BLaER1 treated with 17β-estradiol and CSF1 and Interleukin-3, amounts not matched to agents 10 nM and 100 nM (cell line): ENCODE results near the gene ZNF8.

Source experiments
- H3K27ac ChIP-seq, 11 experiments: shearing (Covaris generic); formaldehyde crosslinking; 2 replicates each; pipeline ENCODE4 v1.8.1; 2022
- H3K27me3 ChIP-seq, 11 experiments: shearing (Covaris generic); formaldehyde crosslinking; 2 replicates each; pipeline ENCODE4 v1.8.1; 2022
- H3K36me3 ChIP-seq, 11 experiments: shearing (Covaris generic); formaldehyde crosslinking; 2 replicates each; pipeline ENCODE4 v1.8.1; 2022
- H3K4me1 ChIP-seq, 10 experiments: shearing (Covaris generic); formaldehyde crosslinking; 2 replicates each; pipeline ENCODE4 v1.8.1; 2022
- H3K4me2 ChIP-seq, 11 experiments: shearing (Covaris generic); formaldehyde crosslinking; 2 replicates each; pipeline ENCODE4 v1.8.1; 2022
- H3K4me3 ChIP-seq, 10 experiments: shearing (Covaris generic); formaldehyde crosslinking; 2 replicates each; pipeline ENCODE4 v1.8.1; 2022
- H3K9ac ChIP-seq, 11 experiments: shearing (Covaris generic); formaldehyde crosslinking; 2 replicates each; pipeline ENCODE4 v1.8.1; 2022
- H3K9me3 ChIP-seq, 11 experiments: shearing (Covaris generic); formaldehyde crosslinking; replicated peaks in 1 of 11; 2 replicates each; pipeline ENCODE4 v1.8.1; 2022
- H4K20me1 ChIP-seq, 11 experiments: shearing (Covaris generic); formaldehyde crosslinking; 2 replicates each; pipeline ENCODE4 v1.8.1; 2022
- Cebpa-rat ChIP-seq, 11 experiments: shearing (Covaris generic); IDR thresholded peaks; 2 replicates each; pipeline ENCODE4 v1.8.1; 2022

ZNF8 gene

DNA sequence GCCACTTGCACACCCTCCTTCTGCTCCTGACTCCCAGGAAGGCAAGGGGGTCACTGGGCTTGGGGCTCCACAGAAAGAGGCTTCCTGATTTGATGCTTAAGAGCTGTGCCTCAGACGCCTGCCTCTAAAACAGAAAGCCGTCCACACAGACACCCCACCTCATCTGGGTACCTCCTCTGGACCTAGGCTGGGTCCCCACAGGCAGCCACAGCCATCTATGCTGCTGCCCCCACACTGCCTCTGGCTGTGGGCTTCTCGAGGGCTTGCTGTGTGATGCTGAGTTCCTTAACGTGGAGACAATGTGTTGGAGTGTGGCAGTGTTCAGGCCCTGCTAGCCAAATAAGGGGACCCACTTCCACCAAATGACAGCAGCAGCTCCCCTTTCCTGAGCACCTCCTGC, 39.5 kb downstream of the ZNF8 start:
- H3K9me3 ChIP-seq: 0 out of 22 replicates have a peak, but pooled peaks cover 0 to under 1% (median 0%) of the 10 kb centered on the region in 11 experiments
- no peak overlapping the region for H3K27ac ChIP-seq
- peaks cover 21 to 80% (median 54%) of the 10 kb centered on the region in 11 experiments; a peak in 21 of 22 replicates for H4K20me1 ChIP-seq
- H3K4me2 ChIP-seq: no peak overlapping the region
- H3K4me3 ChIP-seq: no peak overlapping the region
- no peaks in the 10 kb centered on the region for H3K4me1 ChIP-seq
- no peaks in the 10 kb centered on the region for H3K27me3 ChIP-seq
- peaks cover 36 to 77% (median 58%) of the 10 kb centered on the region in 11 experiments for H3K36me3 ChIP-seq
- no peak overlapping the region for H3K9ac ChIP-seq
- no peak for TF ChIP-seq Cebpa-rat (IDR thresholded peaks at IDR 0.05)

GRCh38 chr19:58319241-58319640, 40.5 kb downstream of the ZNF8 start:
- no peak for TF ChIP-seq Cebpa-rat (IDR thresholded peaks at IDR 0.05)
- Histone ChIP-seq H3K4me1 (no peaks in the 10 kb centered on the region), H3K4me2 (no peak overlapping the region), H4K20me1 (peaks cover 21 to 79% (median 54%) of the 10 kb centered on the region in 11 experiments; a peak in 21 of 22 replicates), H3K9ac (no peak overlapping the region), H3K4me3 (no peak overlapping the region), H3K36me3 (peaks cover 26 to 70% (median 53%) of the 10 kb centered on the region in 11 experiments), H3K27me3 (no peaks in the 10 kb centered on the region), H3K9me3 (no peaks in the 10 kb centered on the region), H3K27ac (no peak overlapping the region)

DNA sequence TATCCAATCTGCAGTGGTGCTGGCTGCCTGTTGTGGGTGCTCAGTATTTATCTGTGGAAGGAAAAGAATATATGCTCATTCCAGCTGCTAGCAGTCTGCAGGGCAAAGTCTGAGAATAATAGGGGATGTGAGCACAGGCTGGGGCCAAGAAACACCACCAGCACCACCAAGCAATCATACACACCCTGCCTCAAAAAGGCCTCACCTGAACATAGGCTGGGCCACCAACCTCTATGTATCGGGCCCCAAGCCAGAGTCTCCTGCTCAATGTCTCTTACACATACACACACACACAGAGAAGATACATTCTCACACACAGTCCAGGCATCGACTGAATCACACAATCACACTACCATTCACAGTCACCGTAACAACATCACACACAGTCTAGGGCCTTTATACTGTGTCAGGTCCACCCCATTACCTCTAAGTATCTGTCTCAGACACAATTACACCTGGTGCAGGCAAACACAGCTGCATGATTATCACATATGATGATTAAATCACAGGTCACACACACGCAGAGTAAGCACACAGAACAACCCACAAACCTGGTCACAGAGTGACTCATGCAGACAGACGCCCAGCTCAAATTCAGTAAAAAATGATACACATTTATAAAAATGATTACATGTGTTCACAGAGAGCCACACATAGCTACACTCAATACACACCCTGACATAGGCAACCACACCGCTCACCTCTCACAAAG, 46.7 kb downstream of the ZNF8 start:
- H3K27ac ChIP-seq: peak overlapping the region in 7 of 11 experiments; percentile 69 to 84 (median 76); a peak in 7 of 22 replicates
- H4K20me1 ChIP-seq: peaks cover 0 to 28% (median 12%) of the 10 kb centered on the region in 11 experiments; a peak in 12 of 22 replicates
- H3K27me3 ChIP-seq: no peaks in the 10 kb centered on the region
- peaks cover 5 to 37% (median 19%) of the 10 kb centered on the region in 11 experiments; a peak in 16 of 22 replicates for H3K36me3 ChIP-seq
- TF ChIP-seq Cebpa-rat (IDR thresholded peaks at IDR 0.05): no peak
- H3K4me2 ChIP-seq: peak overlapping the region; percentile 80 to 96 (median 89)
- peak overlapping the region; percentile 75 to 89 (median 85) for H3K9ac ChIP-seq
- H3K4me1 ChIP-seq: peaks cover 32 to 41% (median 37%) of the 10 kb centered on the region in 10 experiments
- H3K9me3 ChIP-seq: no peaks in the 10 kb centered on the region
- H3K4me3 ChIP-seq: peak overlapping the region; percentile 59 to 91 (median 82)

GRCh38 chr19:58326501-58326913, 47.8 kb downstream of the ZNF8 start:
- Histone ChIP-seq H4K20me1 (peaks cover 0 to 23% (median 8%) of the 10 kb centered on the region in 11 experiments; a peak in 10 of 22 replicates), H3K9ac (peak overlapping the region; percentile 75 to 89 (median 85)), H3K27ac (peak overlapping the region; percentile 45 to 87 (median 76); a peak in 21 of 22 replicates), H3K27me3 (no peaks in the 10 kb centered on the region), H3K4me1 (peaks cover 32 to 42% (median 37%) of the 10 kb centered on the region in 10 experiments), H3K36me3 (peaks cover 5 to 31% (median 19%) of the 10 kb centered on the region in 11 experiments; a peak in 16 of 22 replicates), H3K4me3 (peak overlapping the region; percentile 59 to 91 (median 82)), H3K4me2 (peak overlapping the region; percentile 80 to 96 (median 89)), H3K9me3 (no peaks in the 10 kb centered on the region)
- no peak for TF ChIP-seq Cebpa-rat (IDR thresholded peaks at IDR 0.05)

- Histone ChIP-seq H3K36me3 (peaks cover 2 to 24% (median 13%) of the 10 kb centered on the region in 11 experiments; a peak in 15 of 22 replicates), H3K27ac (peak within 1 kb of the TSS; percentile 45 to 87 (median 76); a peak in 21 of 22 replicates), H3K9ac (peak within 1 kb of the TSS; percentile 75 to 89 (median 85)), H3K9me3 (no peaks in the 10 kb centered on the region), H4K20me1 (peaks cover 0 to 23% (median 8%) of the 10 kb centered on the region in 11 experiments; a peak in 10 of 22 replicates), H3K4me3 (peak within 1 kb of the TSS; percentile 59 to 91 (median 82)), H3K27me3 (no peaks in the 10 kb centered on the region), H3K4me1 (peaks cover 32 to 42% (median 37%) of the 10 kb centered on the region in 10 experiments), H3K4me2 (peak within 1 kb of the TSS; percentile 80 to 96 (median 91))
- TF ChIP-seq Cebpa-rat (IDR thresholded peaks at IDR 0.05): no peak
Observed at GRCh38 chr19:58326914-58327726, 48.4 kb downstream of the ZNF8 start, which contains the start of gene ZSCAN22. Gene ZSCAN22, plus strand, starts transcription at chr19:58326994. Its CDS starts 7,809 bp downstream, at chr19:58334803.

- peak overlapping the region in 10 of 11 experiments; percentile 17 to 89 (median 84); a peak in 17 of 22 replicates for H3K9ac ChIP-seq
- H3K4me1 ChIP-seq: peaks cover 32 to 42% (median 38%) of the 10 kb centered on the region in 10 experiments
- H4K20me1 ChIP-seq: peaks cover 0 to 12% (median 8%) of the 10 kb centered on the region in 11 experiments; a peak in 8 of 22 replicates
- H3K27ac ChIP-seq: peak overlapping the region in 3 of 11 experiments; percentile 9 to 35 (median 31); a peak in 3 of 22 replicates
- H3K36me3 ChIP-seq: peaks cover 0 to 9% (median 0%) of the 10 kb centered on the region in 11 experiments; a peak in 4 of 22 replicates
- H3K4me3 ChIP-seq: no peak overlapping the region
- TF ChIP-seq Cebpa-rat (IDR thresholded peaks at IDR 0.05): no peak
- no peaks in the 10 kb centered on the region for H3K9me3 ChIP-seq
- peak overlapping the region; percentile 80 to 96 (median 89) for H3K4me2 ChIP-seq
- no peaks in the 10 kb centered on the region for H3K27me3 ChIP-seq
Observed at GRCh38 chr19:58328999-58329398, 50.2 kb downstream of the ZNF8 start.

DNA sequence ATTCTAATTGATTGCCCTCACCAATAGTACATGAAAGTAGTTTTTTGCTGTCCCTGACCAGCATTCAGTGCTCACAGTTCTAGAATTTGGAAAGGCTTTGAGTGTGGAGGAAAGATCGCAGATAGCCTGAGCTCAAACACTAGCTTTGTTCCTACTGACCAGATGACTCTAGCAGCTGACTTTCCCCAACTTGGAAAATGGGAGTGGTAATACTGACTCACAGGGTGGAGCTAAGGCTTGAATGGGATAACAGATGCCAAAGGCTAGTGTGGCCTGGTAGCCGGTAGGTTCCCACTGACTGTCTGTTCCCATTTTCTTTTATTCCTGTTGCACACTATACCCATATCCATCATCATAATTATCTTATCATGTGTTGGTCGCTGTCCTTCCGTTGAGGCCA, 51.7 kb downstream of the ZNF8 start:
- H3K9me3 ChIP-seq: no peaks in the 10 kb centered on the region
- H3K4me1 ChIP-seq: peaks cover 27 to 35% (median 31%) of the 10 kb centered on the region in 10 experiments
- H3K27ac ChIP-seq: no peak overlapping the region
- peak overlapping the region in 1 of 11 experiments; percentile 9; a peak in 1 of 22 replicates for H3K9ac ChIP-seq
- peaks cover 6 to 15% (median 11%) of the 10 kb centered on the region in 11 experiments; a peak in 19 of 22 replicates for H3K36me3 ChIP-seq
- H3K4me3 ChIP-seq: no peak overlapping the region
- H3K4me2 ChIP-seq: 0 out of 22 replicates have a peak overlapping the region, but pooled peaks of 1 of the 11 experiments have one; percentile 9
- no peak for TF ChIP-seq Cebpa-rat (IDR thresholded peaks at IDR 0.05)
- H4K20me1 ChIP-seq: peaks cover 0 to 19% (median 8%) of the 10 kb centered on the region in 11 experiments; a peak in 7 of 22 replicates
- H3K27me3 ChIP-seq: no peaks in the 10 kb centered on the region

GRCh38 chr19:58332697-58333096, 53.9 kb downstream of the ZNF8 start:
- H3K27me3 ChIP-seq: no peaks in the 10 kb centered on the region
- peaks cover 20 to 35% (median 29%) of the 10 kb centered on the region in 11 experiments for H3K36me3 ChIP-seq
- H3K4me1 ChIP-seq: peaks cover 18 to 31% (median 22%) of the 10 kb centered on the region in 10 experiments
- peaks cover 0 to 19% (median 7%) of the 10 kb centered on the region in 11 experiments; a peak in 8 of 22 replicates for H4K20me1 ChIP-seq
- H3K4me3 ChIP-seq: no peak overlapping the region
- TF ChIP-seq Cebpa-rat (IDR thresholded peaks at IDR 0.05): no peak
- no peaks in the 10 kb centered on the region for H3K9me3 ChIP-seq
- no peak overlapping the region for H3K4me2 ChIP-seq
- no peak overlapping the region for H3K9ac ChIP-seq
- H3K27ac ChIP-seq: no peak overlapping the region
